ENCODE data around the gene DUSP23. TPM values are rescaled to one million over a fixed set of nuclear protein-coding genes. Genes with fewer than 3 reads are reported as not detected.

The DUSP23 gene
- total RNA-seq, 4 donors from 2014 or later: 66.8 to 103 (median 74.2) TPM

DNA sequence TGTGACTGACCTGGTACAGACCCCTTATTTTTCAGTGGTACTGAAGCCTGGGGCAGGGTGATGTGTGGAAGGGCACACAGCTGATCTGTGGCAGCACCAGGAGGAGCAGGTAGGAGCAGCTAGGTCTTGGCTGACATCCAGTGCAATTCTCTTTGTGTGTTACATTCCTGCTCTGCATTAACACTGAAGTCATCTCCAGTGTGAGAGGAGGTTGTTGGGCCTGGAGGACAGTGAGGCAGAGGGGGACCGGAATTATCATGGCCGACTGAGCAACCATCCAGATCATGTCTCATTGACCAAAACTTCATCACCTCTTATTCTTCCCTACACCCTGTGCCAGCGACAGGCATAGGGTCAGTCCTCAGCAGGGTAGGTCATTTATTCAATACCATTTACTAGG lies 47.4 kb downstream of the DUSP23 start:
- peaks cover 0 to 10% (median 0%) of the 10 kb centered on the region in 4 donors for H3K4me1 ChIP-seq
- H3K27me3 ChIP-seq: no peaks in the 10 kb centered on the region
- no peaks in the 10 kb centered on the region for H3K36me3 ChIP-seq

GRCh38 chr1:159828581-159829272 lies 48.0 kb downstream of the DUSP23 start:
- no peak overlapping the region for H3K27ac ChIP-seq
- H3K4me3 ChIP-seq: peak overlapping the region in 1 of 4 donors; percentile 19
- no peaks in the 10 kb centered on the region for H3K27me3 ChIP-seq
- H3K4me1 ChIP-seq: peaks cover 0 to 5% (median 0%) of the 10 kb centered on the region in 4 donors
- no peaks in the 10 kb centered on the region for H3K9me3 ChIP-seq
- no peaks in the 10 kb centered on the region for H3K36me3 ChIP-seq
- TF ChIP-seq POLR2A (IDR thresholded peaks at IDR 0.05): no peak
- TF ChIP-seq, protein P1, sequence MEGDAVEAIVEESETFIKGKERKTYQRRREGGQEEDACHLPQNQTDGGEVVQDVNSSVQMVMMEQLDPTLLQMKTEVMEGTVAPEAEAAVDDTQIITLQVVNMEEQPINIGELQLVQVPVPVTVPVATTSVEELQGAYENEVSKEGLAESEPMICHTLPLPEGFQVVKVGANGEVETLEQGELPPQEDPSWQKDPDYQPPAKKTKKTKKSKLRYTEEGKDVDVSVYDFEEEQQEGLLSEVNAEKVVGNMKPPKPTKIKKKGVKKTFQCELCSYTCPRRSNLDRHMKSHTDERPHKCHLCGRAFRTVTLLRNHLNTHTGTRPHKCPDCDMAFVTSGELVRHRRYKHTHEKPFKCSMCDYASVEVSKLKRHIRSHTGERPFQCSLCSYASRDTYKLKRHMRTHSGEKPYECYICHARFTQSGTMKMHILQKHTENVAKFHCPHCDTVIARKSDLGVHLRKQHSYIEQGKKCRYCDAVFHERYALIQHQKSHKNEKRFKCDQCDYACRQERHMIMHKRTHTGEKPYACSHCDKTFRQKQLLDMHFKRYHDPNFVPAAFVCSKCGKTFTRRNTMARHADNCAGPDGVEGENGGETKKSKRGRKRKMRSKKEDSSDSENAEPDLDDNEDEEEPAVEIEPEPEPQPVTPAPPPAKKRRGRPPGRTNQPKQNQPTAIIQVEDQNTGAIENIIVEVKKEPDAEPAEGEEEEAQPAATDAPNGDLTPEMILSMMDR (IDR thresholded peaks at IDR 0.05): no peak
- DNase-seq: no peak

More for the DNA sequence above, 47.4 kb downstream of the DUSP23 start:
- Histone ChIP-seq H3K27ac (no peak overlapping the region), H3K4me3 (peak overlapping the region in 1 of 4 donors; percentile 19), H3K9me3 (no peaks in the 10 kb centered on the region)
- no peak for DNase-seq
- TF ChIP-seq, protein P1 (IDR thresholded peaks at IDR 0.05): no peak

DNA sequence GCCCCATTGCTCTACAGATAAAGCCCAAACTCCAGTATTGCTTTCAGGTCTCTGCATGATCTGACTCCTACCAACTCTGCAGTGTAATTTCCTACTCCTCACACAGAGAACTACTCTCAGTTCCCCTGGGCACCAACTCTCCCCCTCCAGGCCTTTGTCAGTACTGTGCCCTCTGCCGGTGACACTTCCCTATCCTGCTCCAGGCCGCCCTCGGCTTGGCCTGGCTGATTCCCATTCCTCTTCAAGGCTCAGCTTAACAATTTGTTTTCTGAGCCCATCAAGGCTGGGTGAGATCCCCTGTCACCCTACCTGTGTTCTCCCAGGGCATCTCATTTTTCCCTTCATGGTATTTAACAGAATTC lies 48.5 kb downstream of the DUSP23 start:
- Histone ChIP-seq H3K27ac (no peak overlapping the region), H3K4me3 (no peak overlapping the region), H3K4me1 (peaks cover 0 to 5% (median 0%) of the 10 kb centered on the region in 4 donors), H3K36me3 (no peaks in the 10 kb centered on the region), H3K9me3 (no peaks in the 10 kb centered on the region), H3K27me3 (no peaks in the 10 kb centered on the region)
- no peak for TF ChIP-seq POLR2A (IDR thresholded peaks at IDR 0.05)
- TF ChIP-seq, protein P1 (IDR thresholded peaks at IDR 0.05): peak in 5 of 6 experiments; percentile 33 to 58 (median 53)
- peak; percentile 38 to 72 (median 62) for DNase-seq

- no peak overlapping the region for H3K27ac ChIP-seq
- no peaks in the 10 kb centered on the region for H3K27me3 ChIP-seq
- no peaks in the 10 kb centered on the region for H3K9me3 ChIP-seq
- no peak for TF ChIP-seq POLR2A (IDR thresholded peaks at IDR 0.05)
- TF ChIP-seq, protein P1 (IDR thresholded peaks at IDR 0.05): no peak
- H3K4me1 ChIP-seq: peaks cover 0 to 5% (median 0%) of the 10 kb centered on the region in 4 donors
- DNase-seq: no peak
- H3K36me3 ChIP-seq: no peaks in the 10 kb centered on the region
- H3K4me3 ChIP-seq: no peak overlapping the region
These were observed 49.2 kb downstream of the DUSP23 start for GRCh38 chr1:159829822-159830465.

DNA sequence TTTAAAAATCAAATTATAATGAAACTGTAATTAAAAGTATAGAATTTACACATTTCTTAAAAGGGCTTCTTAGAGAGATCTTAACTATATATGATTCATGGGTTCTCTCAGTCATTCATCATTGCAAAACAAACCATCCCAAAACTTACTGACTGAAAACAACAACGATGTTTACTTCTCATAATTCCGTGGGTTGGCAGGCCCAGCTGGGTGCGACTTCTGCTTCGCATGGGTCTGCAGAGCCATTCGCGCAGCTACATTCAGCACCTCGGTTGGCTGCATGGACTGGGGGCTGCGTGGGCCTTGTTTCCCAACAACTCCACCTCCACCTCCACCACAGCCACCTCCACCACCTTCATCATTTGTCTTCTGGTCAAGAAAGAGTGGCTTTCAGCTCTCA lies 50.0 kb downstream of the DUSP23 start:
- Histone ChIP-seq H3K27ac (no peak overlapping the region), H3K27me3 (no peaks in the 10 kb centered on the region), H3K4me1 (peaks cover 0 to 5% (median 0%) of the 10 kb centered on the region in 4 donors), H3K4me3 (no peak overlapping the region), H3K36me3 (no peaks in the 10 kb centered on the region), H3K9me3 (no peaks in the 10 kb centered on the region)
- TF ChIP-seq, protein P1 (IDR thresholded peaks at IDR 0.05): no peak
- no peak for DNase-seq

All from Peyer's patch (tissue), 4 donors.